B cell (primary cell): ENCODE results near the gene KRTAP10-8. TPM values are rescaled to one million over a fixed set of nuclear protein-coding genes. Genes with fewer than 3 reads are reported as not detected.

Experiments used
- ATAC-seq: fragments of 200-7000 bp; cut with Tn5 transposase; one replicate; pipeline ENCODE4 v1.10.0; 2021; ENCODE audit warnings: low read depth, mild to moderate bottlenecking, moderate number of reproducible peaks, moderate library complexity
- CTCF ChIA-PET: fragments of 350-600 bp; sonication (Branson Sonifier 250); formaldehyde crosslinking; loops from one replicate; lab custom pipeline; 2021; ENCODE audit warnings: antibody characterized with exemption, inconsistent platforms; lab: Charles Lee
- POLR2A ChIA-PET: fragments of 350-600 bp; sonication (Branson Sonifier 250); formaldehyde crosslinking; loops from one replicate; lab custom pipeline; 2021; ENCODE audit warnings: antibody characterized with exemption; lab: Charles Lee
- DNase-seq: peaks from one replicate; pipeline ENCODE4 v3.0.0; 2013
- H2AFZ ChIP-seq: 2 replicates; pipeline ENCODE4 v1.6.1; 2012; ENCODE audit warnings: mild to moderate bottlenecking, low read depth, low read length; ENCODE audit not compliant: insufficient read depth, poor library complexity, severe bottlenecking
- H3K27ac ChIP-seq, 2 donors: 1 replicate in 1 of 2; 2 replicates in 1 of 2; pipeline ENCODE4 v1.5.1; 2012 to 2013; ENCODE audit warnings: low read length in 2 of 2, mild to moderate bottlenecking in 2 of 2, moderate library complexity in 1 of 2
- H3K27me3 ChIP-seq, 4 experiments: fragments of 200-600 bp in 1 of 4; sonication (generic) in 1 of 4; replicated peaks in 1 of 4; 1 replicate in 2 of 4; 2 replicates in 2 of 4; pipeline versions ENCODE4 v1.6.1 to v1.7.0; 2013 to 2016; ENCODE audit warnings: low read length in 3 of 4, mild to moderate bottlenecking in 2 of 4, mixed read lengths in 1 of 4, moderate library complexity in 1 of 4; ENCODE audit not compliant: insufficient read depth in 4 of 4, control insufficient read depth in 3 of 4; ENCODE audit errors: control extremely low read depth in 1 of 4
- H3K36me3 ChIP-seq, 2 experiments: replicated peaks in 1 of 2; 1 replicate in 1 of 2; 2 replicates in 1 of 2; pipeline versions ENCODE4 v1.6.1 to v1.7.1; 2013; ENCODE audit warnings: low read length in 1 of 2; ENCODE audit not compliant: insufficient read depth in 2 of 2, control insufficient read depth in 1 of 2; ENCODE audit errors: control extremely low read depth in 1 of 2, extremely low read depth in 1 of 2
- H3K4me1 ChIP-seq, 2 donors: fragments of 200-600 bp in 1 of 2; sonication (generic) in 1 of 2; 1 replicate in 1 of 2; 2 replicates in 1 of 2; pipeline versions ENCODE4 v1.5.1 to v1.6.1; 2013 to 2017; ENCODE audit warnings: low read length in 2 of 2; ENCODE audit not compliant: control insufficient read depth in 2 of 2, insufficient read depth in 2 of 2
- H3K4me2 ChIP-seq: replicated peaks from 2 replicates; pipeline ENCODE3; 2012; ENCODE audit warnings: mild to moderate bottlenecking, low read depth, low read length; ENCODE audit not compliant: poor library complexity, severe bottlenecking
- H3K4me3 ChIP-seq, 5 experiments: fragments of 200-600 bp in 1 of 5; sonication (generic) in 1 of 5; 1 replicate in 3 of 5; 2 replicates in 2 of 5; pipeline versions ENCODE4 v1.5.1 to v1.7.0; 2011 to 2016; ENCODE audit warnings: low read length in 4 of 5, mild to moderate bottlenecking in 4 of 5, low read depth in 2 of 5, control low read depth in 1 of 5, moderate library complexity in 1 of 5; ENCODE audit not compliant: insufficient read depth in 1 of 5; ENCODE audit errors: control extremely low read depth in 1 of 5, extremely low read depth in 1 of 5
- H3K79me2 ChIP-seq: fragments of 200-600 bp; sonication (generic); one replicate; pipeline ENCODE4 v1.6.0; 2016; ENCODE audit warnings: low read length; ENCODE audit not compliant: control insufficient read depth, insufficient read depth
- H3K9ac ChIP-seq: fragments of 200-600 bp; sonication (generic); 2 replicates; pipeline ENCODE4 v1.6.1; 2017; ENCODE audit warnings: mild to moderate bottlenecking, low read length, moderate library complexity
- H3K9me3 ChIP-seq, 3 donors: one replicate each; pipeline versions ENCODE4 v1.6.1 to v1.7.1; 2013; ENCODE audit warnings: low read length in 2 of 3; ENCODE audit not compliant: control insufficient read depth in 2 of 3, insufficient read depth in 1 of 3; ENCODE audit errors: control extremely low read depth in 1 of 3
- H4K20me1 ChIP-seq: 2 replicates; pipeline ENCODE4 v1.6.0; 2012; ENCODE audit warnings: mild to moderate bottlenecking, low read length; ENCODE audit not compliant: insufficient read depth, control insufficient read depth, poor library complexity, severe bottlenecking
- H3K27ac Mint-ChIP-seq: one replicate; pipeline ENCODE4 v1.8.0; 2021; ENCODE audit warnings: mixed read lengths
- H3K27me3 Mint-ChIP-seq: one replicate; pipeline ENCODE4 v1.8.0; 2021; ENCODE audit warnings: mixed read lengths
- H3K4me1 Mint-ChIP-seq: one replicate; pipeline ENCODE4 v1.8.0; 2021; ENCODE audit warnings: mixed read lengths
- H3K4me3 Mint-ChIP-seq: one replicate; pipeline ENCODE4 v1.8.0; 2021; ENCODE audit warnings: mixed read lengths
- H3K9me3 Mint-ChIP-seq: one replicate; pipeline ENCODE4 v1.8.0; 2022; ENCODE audit warnings: mixed read lengths; ENCODE audit not compliant: insufficient read depth
- CTCF ChIP-seq: fragments of 200-600 bp; IDR thresholded peaks from one replicate; pipeline ENCODE4 v1.8.0; 2022; ENCODE audit warnings: antibody characterized with exemption, mild to moderate bottlenecking
- EZH2 ChIP-seq: IDR thresholded peaks from 2 replicates; pipeline ENCODE4 v1.6.1; 2012; ENCODE audit warnings: borderline replicate concordance, low read depth, mild to moderate bottlenecking, moderate library complexity, low read length; ENCODE audit not compliant: insufficient read depth, poor library complexity, severe bottlenecking
- WGBS: methylation state at CpG from one replicate; pipeline ENCODE4 v1.1.5; 2013; ENCODE audit warnings: missing lambda C conversion rate; ENCODE audit not compliant: insufficient coverage; 5-methylcytosine and 5-hydroxymethylcytosine counted together
- intact Hi-C: fragments of 100-400 bp; cut with micrococcal nuclease; formaldehyde crosslinking; loops from one replicate; pipeline ENCODE4 v1.10.0; 2022
- polyA plus RNA-seq: library from polyadenylated mRNA; depleted of rRNA; stranded (reverse); fragments of >200 nt; gene quantifications from 2 replicates; pipeline ENCODE4 v1.2.3, GENCODE V29; 2012
- total RNA-seq, 2 donors: library from RNA; stranded (reverse); fragments of 120-200 nt in 1 of 2; gene quantifications; 1 replicate in 1 of 2; 2 replicates in 1 of 2; pipeline versions ENCODE4 v1.2.3 to v1.2.4, GENCODE V29; 2013 to 2022

The KRTAP10-8 gene
- total and polyA plus RNA-seq, 2 donors (not counting 1 experiment from before 2014, with no cell fraction given), result not detected

GRCh38 chr21:44617071-44617501 lies 5.2 kb downstream of the KRTAP10-8 start:
- H3K79me2 ChIP-seq, result no peaks in the 10 kb centered on the region
- H3K4me3 Mint-ChIP-seq, result no peak overlapping the region
- CTCF ChIA-PET, result no interaction called here
- intact Hi-C loops, result no loop called here
- H4K20me1 ChIP-seq, result no peaks in the 10 kb centered on the region
- peaks cover 7% of the 10 kb centered on the region for H3K27me3 Mint-ChIP-seq
- ATAC-seq, result no peak
- POLR2A ChIA-PET, result no interaction called here
- peaks cover 15% of the 10 kb centered on the region for H3K9me3 Mint-ChIP-seq
- peaks cover 0 to 3% (median 1%) of the 10 kb centered on the region in 4 experiments for H3K27me3 ChIP-seq
- no peak overlapping the region for H2AFZ ChIP-seq
- no peak overlapping the region for H3K27ac Mint-ChIP-seq
- peaks cover 11 to 13% of the 10 kb centered on the region in 2 donors for H3K4me1 ChIP-seq
- H3K36me3 ChIP-seq, result no peaks in the 10 kb centered on the region
- TF ChIP-seq CTCF (no peak), EZH2 (no peak)
- peaks cover 14% of the 10 kb centered on the region for H3K4me1 Mint-ChIP-seq
- no peak overlapping the region for H3K4me2 ChIP-seq
- DNase-seq, result no peak
- H3K9me3 ChIP-seq, result peaks cover 0 to 29% (median 2%) of the 10 kb centered on the region in 3 donors
- H3K9ac ChIP-seq, result no peak overlapping the region
- 80% methylated on average over 8 of the region's 8 CpGs for WGBS
- no peak overlapping the region for H3K4me3 ChIP-seq
- H3K27ac ChIP-seq, result no peak overlapping the region

DNA sequence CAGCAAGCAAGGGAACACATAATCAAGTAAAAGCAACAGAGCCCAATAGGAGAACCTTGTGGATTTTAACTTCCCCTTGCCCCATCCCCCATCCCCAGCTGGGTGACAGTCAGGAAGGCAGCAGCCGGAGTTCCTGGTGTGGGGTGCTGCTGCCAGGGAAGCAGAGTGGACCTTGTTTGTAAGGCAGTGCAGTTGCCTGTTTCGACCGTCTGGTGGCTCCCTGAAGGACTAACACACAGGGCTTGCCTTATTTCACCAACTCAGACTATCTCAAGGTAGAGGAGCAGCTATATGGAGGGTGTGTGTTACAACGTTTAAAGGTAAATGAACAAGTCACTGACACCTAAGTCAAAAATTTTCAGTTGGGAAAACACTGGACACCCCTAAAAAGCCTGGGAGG lies 6.6 kb downstream of the KRTAP10-8 start:
- Histone ChIP-seq H3K27me3 (peaks cover 0 to 3% (median 1%) of the 10 kb centered on the region in 4 experiments), H3K9ac (peak overlapping the region; percentile 21), H2AFZ (peak overlapping the region; percentile 75), H3K27ac (peak overlapping the region in 1 of 2 donors; percentile 63), H3K4me3 (no peak overlapping the region), H3K4me2 (peak overlapping the region; percentile 41), H4K20me1 (no peaks in the 10 kb centered on the region), H3K79me2 (no peaks in the 10 kb centered on the region), H3K9me3 (peaks cover 0 to 30% (median 8%) of the 10 kb centered on the region in 3 donors), H3K4me1 (peaks cover 11 to 13% of the 10 kb centered on the region in 2 donors), H3K36me3 (no peaks in the 10 kb centered on the region)
- Mint-ChIP-seq H3K4me1 (peaks cover 14% of the 10 kb centered on the region), H3K27me3 (peaks cover 7% of the 10 kb centered on the region), H3K4me3 (no peak overlapping the region), H3K27ac (peak overlapping the region; percentile 74), H3K9me3 (peaks cover 22% of the 10 kb centered on the region)
- DNase-seq, result no peak
- WGBS, result no CpG with 5 or more reads among the region's 4 CpGs
- ATAC-seq, result no peak
- TF ChIP-seq CTCF, result no peak
- no peak for TF ChIP-seq EZH2
- intact Hi-C loops, result no loop called here
- CTCF ChIA-PET, result no interaction called here
- POLR2A ChIA-PET, result no interaction called here
